H9 (cell line): ENCODE measurements around the gene DPH1. TPM values are rescaled to one million over a fixed set of nuclear protein-coding genes. Genes with fewer than 3 reads are reported as not detected.

Source experiments
- DNase-seq: peaks from one replicate; pipeline ENCODE4 v3.0.0-alpha.2; 2017
- H2AFZ ChIP-seq: one replicate; pipeline ENCODE4 v1.6.1; 2013; ENCODE audit warnings: mild to moderate bottlenecking, low read length, control low read depth, moderate library complexity
- H2AK5ac ChIP-seq: 2 replicates; pipeline ENCODE4 v1.6.1; 2013; ENCODE audit warnings: low read length, control low read depth, mixed read lengths; ENCODE audit not compliant: insufficient read length
- H2BK120ac ChIP-seq: one replicate; pipeline ENCODE4 v1.6.1; 2013; ENCODE audit warnings: low read depth, mild to moderate bottlenecking, low read length, control low read depth, inconsistent platforms; ENCODE audit not compliant: poor library complexity, severe bottlenecking
- H2BK12ac ChIP-seq: 2 replicates; pipeline ENCODE4 v1.6.1; 2013; ENCODE audit warnings: low read length, control low read depth, mixed read lengths, low read depth; ENCODE audit not compliant: insufficient read length
- H2BK15ac ChIP-seq: 2 replicates; pipeline ENCODE4 v1.6.1; 2013; ENCODE audit warnings: low read depth, low read length, control low read depth
- H2BK20ac ChIP-seq: one replicate; pipeline ENCODE4 v1.6.1; 2013; ENCODE audit warnings: low read depth, mild to moderate bottlenecking, low read length, control low read depth, inconsistent platforms; ENCODE audit not compliant: poor library complexity, severe bottlenecking
- H2BK5ac ChIP-seq: 2 replicates; pipeline ENCODE4 v1.6.1; 2013; ENCODE audit warnings: low read length, control low read depth, mixed read lengths; ENCODE audit not compliant: insufficient read length
- H3K14ac ChIP-seq: 2 replicates; pipeline ENCODE4 v1.6.1; 2013; ENCODE audit warnings: low read length, control low read depth; ENCODE audit not compliant: insufficient read depth
- H3K18ac ChIP-seq: 2 replicates; pipeline ENCODE4 v1.6.1; 2013; ENCODE audit warnings: low read depth, mild to moderate bottlenecking, mixed read lengths, low read length, control low read depth; ENCODE audit not compliant: insufficient read length
- H3K23ac ChIP-seq: 2 replicates; pipeline ENCODE4 v1.6.1; 2013; ENCODE audit warnings: low read length, control low read depth, mixed read lengths, low read depth; ENCODE audit not compliant: insufficient read length
- H3K23me2 ChIP-seq: 2 replicates; pipeline ENCODE4 v1.6.1; 2013; ENCODE audit warnings: low read depth, mild to moderate bottlenecking, mixed read lengths, low read length, control low read depth; ENCODE audit not compliant: insufficient read length, poor library complexity, severe bottlenecking
- H3K27ac ChIP-seq: 2 replicates; pipeline ENCODE4 v1.5.1; 2013; ENCODE audit warnings: low read length, control low read depth, mixed read lengths, low read depth; ENCODE audit not compliant: insufficient read length
- H3K27me3 ChIP-seq: 2 replicates; pipeline ENCODE4 v1.6.1; 2013; ENCODE audit warnings: low read length, control low read depth, inconsistent platforms; ENCODE audit not compliant: insufficient read depth
- H3K4ac ChIP-seq: 2 replicates; pipeline ENCODE4 v1.6.1; 2013; ENCODE audit warnings: low read depth, mild to moderate bottlenecking, control low read depth, inconsistent platforms, low read length, moderate library complexity
- H3K4me1 ChIP-seq: 2 replicates; pipeline ENCODE4 v1.6.1; 2013; ENCODE audit warnings: low read length, control low read depth, inconsistent platforms; ENCODE audit not compliant: insufficient read depth
- H3K4me2 ChIP-seq: 2 replicates; pipeline ENCODE4 v1.6.1; 2013; ENCODE audit warnings: low read length, control low read depth, mixed read lengths; ENCODE audit not compliant: insufficient read length, insufficient read depth
- H3K56ac ChIP-seq: 2 replicates; pipeline ENCODE4 v1.6.1; 2013; ENCODE audit warnings: low read depth, mild to moderate bottlenecking, mixed read lengths, low read length, control low read depth; ENCODE audit not compliant: insufficient read length
- H3K79me1 ChIP-seq: 2 replicates; pipeline ENCODE4 v1.6.1; 2013; ENCODE audit warnings: low read depth, mild to moderate bottlenecking, moderate library complexity, low read length, control low read depth, inconsistent platforms; ENCODE audit not compliant: insufficient read depth, poor library complexity, severe bottlenecking
- H3K79me2 ChIP-seq: 2 replicates; pipeline ENCODE4 v1.6.1; 2013; ENCODE audit warnings: low read length, control low read depth, inconsistent platforms; ENCODE audit not compliant: insufficient read depth
- H3K9ac ChIP-seq: 2 replicates; pipeline ENCODE4 v1.6.1; 2013; ENCODE audit warnings: low read length, control low read depth, mixed read lengths; ENCODE audit not compliant: insufficient read length; ENCODE audit errors: extremely low read depth
- H3K9me3 ChIP-seq: one replicate; pipeline ENCODE4 v1.6.1; 2013; ENCODE audit warnings: low read depth, low read length, inconsistent platforms; ENCODE audit not compliant: control insufficient read depth
- H3T11ph ChIP-seq: one replicate; pipeline ENCODE4 v1.6.1; 2013; ENCODE audit warnings: mild to moderate bottlenecking, low read length, control low read depth, inconsistent platforms
- H4K20me1 ChIP-seq: one replicate; pipeline ENCODE4 v1.6.1; 2013; ENCODE audit not compliant: control insufficient read depth, insufficient read length, insufficient read depth
- H4K5ac ChIP-seq: 2 replicates; pipeline ENCODE4 v1.6.1; 2013; ENCODE audit warnings: low read depth, mild to moderate bottlenecking, mixed read lengths, low read length, control low read depth; ENCODE audit not compliant: insufficient read length
- H4K8ac ChIP-seq: replicated peaks from 2 replicates; pipeline ENCODE4 v1.6.1; 2013; ENCODE audit warnings: low read length, control low read depth, mixed read lengths, low read depth; ENCODE audit not compliant: insufficient read length
- H4K91ac ChIP-seq: 2 replicates; pipeline ENCODE4 v1.6.1; 2013; ENCODE audit warnings: low read depth, mild to moderate bottlenecking, moderate library complexity, mixed read lengths, low read length, control low read depth; ENCODE audit not compliant: insufficient read length
- H3K27ac Mint-ChIP-seq, 3 experiments: 2 replicates in 2 of 3; 3 replicates in 1 of 3; pipeline ENCODE4 v1.8.0; 2020 to 2021; ENCODE audit warnings: mixed read lengths in 3 of 3, mild to moderate bottlenecking in 1 of 3, moderate library complexity in 1 of 3
- H3K27me3 Mint-ChIP-seq: 2 replicates; pipeline ENCODE4 v1.8.0; 2021; ENCODE audit warnings: low read depth, mild to moderate bottlenecking, moderate library complexity, mixed read lengths
- H3K36me3 Mint-ChIP-seq, 3 experiments: 2 replicates in 2 of 3; 3 replicates in 1 of 3; pipeline ENCODE4 v1.8.0; 2020 to 2021; ENCODE audit warnings: low read depth in 3 of 3, mixed read lengths in 3 of 3; ENCODE audit not compliant: insufficient read depth in 1 of 3
- H3K4me1 Mint-ChIP-seq, 2 experiments: 2 replicates each; pipeline ENCODE4 v1.8.0; 2020; ENCODE audit warnings: mixed read lengths in 2 of 2
- H3K4me3 Mint-ChIP-seq, 2 experiments: 2 replicates in 1 of 2; 3 replicates in 1 of 2; pipeline ENCODE4 v1.8.0; 2020 to 2021; ENCODE audit warnings: mild to moderate bottlenecking in 2 of 2, mixed read lengths in 2 of 2, moderate library complexity in 1 of 2
- H3K9me3 Mint-ChIP-seq, 2 experiments: 2 replicates in 1 of 2; 3 replicates in 1 of 2; pipeline ENCODE4 v1.8.0; 2020; ENCODE audit warnings: mild to moderate bottlenecking in 2 of 2, mixed read lengths in 2 of 2, moderate library complexity in 1 of 2
- CTCF ChIP-seq: fragments of 200-600 bp; sonication (generic); conservative IDR thresholded peaks from 3 replicates; pipeline ENCODE4 v1.8.0; 2021; ENCODE audit warnings: antibody characterized with exemption, mild to moderate bottlenecking
- WGBS: extraction: QIAGEN DNeasy Blood & Tissue Kit; methylation state at CpG from one replicate; pipeline ENCODE4 v1.1.7; 2013; ENCODE audit warnings: missing lambda C conversion rate, low lambda C conversion rate, mixed read lengths; ENCODE audit not compliant: insufficient read length; ENCODE audit errors: extremely low coverage; 5-methylcytosine and 5-hydroxymethylcytosine counted together
- total RNA-seq: library from RNA; stranded (reverse); gene quantifications from 2 replicates; pipeline ENCODE4 v1.2.1, GENCODE V29; 2021

The DPH1 gene
- total RNA-seq, 1 experiment from 2014 or later = 27.5 TPM

GRCh38 chr17:2056206-2057174 is 26.5 kb downstream of the DPH1 start:
- Histone ChIP-seq H3K4ac (no peak overlapping the region), H4K20me1 (peaks cover 4% of the 10 kb centered on the region), H3K4me1 (no peaks in the 10 kb centered on the region), H3K79me1 (no peaks in the 10 kb centered on the region), H3K23me2 (peaks cover 9% of the 10 kb centered on the region), H2BK12ac (no peak overlapping the region), H2BK5ac (no peak overlapping the region), H2AFZ (no peak overlapping the region), H3K27ac (no peak overlapping the region), H3K23ac (no peak overlapping the region), H3K9me3 (no peaks in the 10 kb centered on the region), H2AK5ac (no peak overlapping the region), H4K8ac (no peak overlapping the region), H3T11ph (no peak overlapping the region), H4K91ac (no peak overlapping the region), H3K56ac (no peak overlapping the region), H3K79me2 (no peaks in the 10 kb centered on the region), H4K5ac (no peak overlapping the region), H3K9ac (no peak overlapping the region), H3K27me3 (peaks cover 54% of the 10 kb centered on the region), H3K14ac (no peak overlapping the region; the same call in 1 of the 2 replicates), H2BK15ac (no peak overlapping the region), H2BK20ac (no peak overlapping the region), H3K4me2 (peak overlapping the region; percentile 30), H3K18ac (no peak overlapping the region), H2BK120ac (no peak overlapping the region)
- Mint-ChIP-seq H3K27me3 (peaks cover 74% of the 10 kb centered on the region), H3K4me1 (peaks cover 10 to 15% of the 10 kb centered on the region in 2 experiments), H3K9me3 (no peaks in the 10 kb centered on the region), H3K4me3 (peak overlapping the region; percentile 25 to 68; a peak in 2 of 5 replicates), H3K36me3 (peaks cover 0 to 9% (median 5%) of the 10 kb centered on the region in 3 experiments; a peak in 5 of 7 replicates), H3K27ac (no peak overlapping the region)
- WGBS = no CpG with 5 or more reads among the region's 85 CpGs
- TF ChIP-seq CTCF = no peak; the same call in 2 of the 3 replicates
- peak; percentile 81 for DNase-seq
